NB4 (cell line): ENCODE measurements around the gene SLC34A1.

Experiments
- DNase-seq: peaks from one replicate; pipeline ENCODE4 v3.0.0; 2010; ENCODE audit warnings: low read depth
- H3K4me3 ChIP-seq: one replicate; pipeline ENCODE4 v1.5.1; 2011; ENCODE audit warnings: mild to moderate bottlenecking, low read depth, low read length, moderate library complexity
- CTCF ChIP-seq: IDR thresholded peaks from one replicate; pipeline ENCODE4 v1.5.1; 2012; ENCODE audit warnings: low read depth, low read length
- MAX ChIP-seq: IDR thresholded peaks from 2 replicates; pipeline ENCODE4 v1.6.1; 2011; ENCODE audit warnings: low read depth, low read length
- MYC ChIP-seq: IDR thresholded peaks from 2 replicates; pipeline ENCODE4 v1.6.1; 2011; ENCODE audit warnings: low read depth, low read length
- POLR2A ChIP-seq: IDR thresholded peaks from 2 replicates; pipeline ENCODE4 v1.6.1; 2011; ENCODE audit warnings: mild to moderate bottlenecking; ENCODE audit not compliant: insufficient read length; ENCODE audit errors: extremely low read depth

Gene SLC34A1

GRCh38 chr5:177389241-177390169, 5.3 kb downstream of the SLC34A1 start:
- TF ChIP-seq MAX (no peak), POLR2A (no peak), CTCF (no peak), MYC (no peak)
- peak; percentile 50 for DNase-seq
- H3K4me3 ChIP-seq, result no peak overlapping the region

GRCh38 chr5:177390363-177391300, 6.4 kb downstream of the SLC34A1 start:
- TF ChIP-seq MAX (peak; percentile 96), POLR2A (no peak), MYC (peak; percentile 83), CTCF (peak; percentile 90)
- H3K4me3 ChIP-seq, result no peak overlapping the region

GRCh38 chr5:177392765-177393164, 8.5 kb downstream of the SLC34A1 start:
- no peak for TF ChIP-seq POLR2A
- TF ChIP-seq MYC, result no peak
- TF ChIP-seq MAX, result no peak
- TF ChIP-seq CTCF, result no peak
- no peak overlapping the region for H3K4me3 ChIP-seq
- peak; percentile 47 for DNase-seq

More at GRCh38 chr5:177390363-177391300, 6.4 kb downstream of the SLC34A1 start:
- DNase-seq, result peak; percentile 86

- DNase-seq, result peak; percentile 74
- no peak overlapping the region for H3K4me3 ChIP-seq
- TF ChIP-seq MAX (no peak), POLR2A (no peak), CTCF (no peak), MYC (no peak)
Measured at GRCh38 chr5:177393206-177393765, 9.1 kb downstream of the SLC34A1 start.

- TF ChIP-seq MYC (no peak), POLR2A (no peak), CTCF (no peak), MAX (no peak)
- DNase-seq, result no peak
- H3K4me3 ChIP-seq, result no peak overlapping the region
Measured at GRCh38 chr5:177393990-177394389, 9.8 kb downstream of the SLC34A1 start.
